ENCODE results near the gene PLPP6. TPM values are rescaled to one million over a fixed set of nuclear protein-coding genes. Genes with fewer than 3 reads are reported as not detected.

Gene PLPP6
- total and polyA plus RNA-seq, 2 of the 13 experiments (the other 11 are each of a cell fraction or from before 2014, with no cell fraction given), result 12.1 to 15.5 TPM

DNA sequence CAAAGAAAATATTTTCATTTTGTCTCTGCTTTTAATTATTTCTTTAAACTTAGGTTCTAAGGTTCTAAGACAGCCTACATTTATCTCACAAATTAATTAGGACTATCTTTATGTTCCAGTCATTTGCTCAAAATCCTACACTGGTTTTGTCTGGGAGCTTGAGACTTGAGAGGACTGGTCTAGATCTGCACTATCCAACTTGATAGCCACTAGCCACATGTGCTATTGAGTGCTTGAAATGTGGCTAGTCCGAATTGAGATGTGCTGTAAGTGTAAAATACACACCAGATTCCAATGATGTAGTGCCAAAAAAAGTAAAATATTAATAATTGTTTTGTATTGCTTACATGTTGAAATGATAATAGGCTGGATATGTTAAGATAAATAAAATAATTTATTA is 24.5 kb downstream of the PLPP6 start:
- 96% methylated on average over 1 of the region's 1 CpG for WGBS (ENCODE audit: low lambda C conversion rate)
- Histone ChIP-seq H4K20me1 (ENCODE audit: insufficient read depth, low read length) (peaks cover 4% of the 10 kb centered on the region; the same call in 1 of the 2 replicates), H3K4me3 (replicated peaks in 1 of 3; ENCODE audit: insufficient read depth in 1 of 3, low read depth in 2 of 3, low read length in 3 of 3) (no peak overlapping the region), H3K9ac (ENCODE audit: insufficient read depth, low read depth, low read length) (no peak overlapping the region), H3K36me3 (replicated peaks in 1 of 2; ENCODE audit: control insufficient read depth in 1 of 2, insufficient read depth in 2 of 2, low read length in 2 of 2) (peaks cover 6 to 48% of the 10 kb centered on the region in 2 experiments), H3K9me3 (ENCODE audit: low read length) (no peaks in the 10 kb centered on the region), H3K4me1 (ENCODE audit: insufficient read depth, low read length) (peaks cover 7% of the 10 kb centered on the region), H3K27me3 (ENCODE audit: control insufficient read depth in 1 of 2, insufficient read depth in 2 of 2, low read length in 2 of 2) (no peaks in the 10 kb centered on the region), H3K4me2 (ENCODE audit: low read depth, low read length) (no peak overlapping the region), H3K27ac (ENCODE audit: extremely low read length, insufficient read depth, low read length) (no peak overlapping the region), H3K79me2 (ENCODE audit: insufficient read depth, low read length) (peaks cover 12% of the 10 kb centered on the region), H2AFZ (ENCODE audit: low read length) (no peak overlapping the region)
- ATAC-seq, result no peak
- no TSS peak for BruUV-seq (replicated peaks)
- FAIRE-seq, result no peak
- in situ Hi-C loops (cut with HindIII; ENCODE audit: extremely low pct_ligation_motif_present, low pct_unique_long_range_greater_than_20kb) (no loop called here), intact Hi-C loops (cut with micrococcal nuclease; ENCODE audit: unreplicated experiment) (no loop called here)
- CTCF ChIA-PET (ENCODE audit: low intra/inter-chr PET ratio, low total read pairs), result no interaction called here
- POLR2A ChIA-PET, result no interaction called here
- no peak for DNase-seq (ENCODE audit: low spot score)
- TF ChIP-seq ATF7-NPFF (CRISPR knock-in tag; IDR thresholded peaks at IDR 0.05; ENCODE audit: low read depth) (no peak), ZNF878 (CRISPR knock-in tag; IDR thresholded peaks at IDR 0.05) (no peak), EHMT2 (IDR thresholded peaks at IDR 0.05; ENCODE audit: borderline replicate concordance, low read depth, low read length) (no peak), ATF3 (CRISPR knock-in tag; IDR thresholded peaks at IDR 0.05) (no peak), ZNF543 (CRISPR knock-in tag; IDR thresholded peaks at IDR 0.05) (no peak)
- TF ChIP-seq, protein P1, sequence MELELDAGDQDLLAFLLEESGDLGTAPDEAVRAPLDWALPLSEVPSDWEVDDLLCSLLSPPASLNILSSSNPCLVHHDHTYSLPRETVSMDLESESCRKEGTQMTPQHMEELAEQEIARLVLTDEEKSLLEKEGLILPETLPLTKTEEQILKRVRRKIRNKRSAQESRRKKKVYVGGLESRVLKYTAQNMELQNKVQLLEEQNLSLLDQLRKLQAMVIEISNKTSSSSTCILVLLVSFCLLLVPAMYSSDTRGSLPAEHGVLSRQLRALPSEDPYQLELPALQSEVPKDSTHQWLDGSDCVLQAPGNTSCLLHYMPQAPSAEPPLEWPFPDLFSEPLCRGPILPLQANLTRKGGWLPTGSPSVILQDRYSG (CRISPR knock-in tag; IDR thresholded peaks at IDR 0.05), result no peak

DNA sequence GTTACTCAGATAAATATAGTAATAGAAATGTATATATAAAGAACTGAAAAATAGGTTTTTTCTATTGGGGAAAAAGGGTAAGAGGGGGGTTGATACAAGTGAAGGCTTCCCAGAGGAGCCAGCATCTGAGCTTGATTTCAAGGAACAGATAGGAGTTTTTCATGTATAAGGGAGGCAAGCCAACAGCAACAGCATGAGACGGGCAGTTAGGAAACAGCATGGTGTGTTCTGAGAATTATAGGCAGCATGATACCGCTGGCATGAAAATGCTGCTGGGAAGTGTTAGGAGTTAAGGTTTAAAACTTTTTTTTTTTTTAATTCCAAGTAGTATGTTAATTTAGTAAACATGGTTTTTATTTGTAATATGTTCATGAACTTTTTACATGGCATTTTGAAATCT is 26.9 kb downstream of the PLPP6 start:
- no peak overlapping the region for H3K4me3 ChIP-seq (replicated peaks in 1 of 3; ENCODE audit: insufficient read depth in 1 of 3, low read depth in 2 of 3, low read length in 3 of 3)
- ChIA-PET POLR2A (no interaction called here), CTCF (ENCODE audit: low intra/inter-chr PET ratio, low total read pairs) (no interaction called here)
- peaks cover 11% of the 10 kb centered on the region for H3K79me2 ChIP-seq (ENCODE audit: insufficient read depth, low read length)
- H3K27ac ChIP-seq (ENCODE audit: extremely low read length, insufficient read depth, low read length), result no peak overlapping the region
- 0 out of 2 replicates have a peak, but pooled peaks cover 3% of the 10 kb centered on the region for H4K20me1 ChIP-seq (ENCODE audit: insufficient read depth, low read length)
- no peaks in the 10 kb centered on the region for H3K27me3 ChIP-seq (ENCODE audit: control insufficient read depth in 1 of 2, insufficient read depth in 2 of 2, low read length in 2 of 2)
- no peaks in the 10 kb centered on the region for H3K4me1 ChIP-seq (ENCODE audit: insufficient read depth, low read length)
- H3K9ac ChIP-seq (ENCODE audit: insufficient read depth, low read depth, low read length), result no peak overlapping the region
- no peak overlapping the region for H3K4me2 ChIP-seq (ENCODE audit: low read depth, low read length)
- intact Hi-C loops (cut with micrococcal nuclease; ENCODE audit: unreplicated experiment), result no loop called here
- no peak for DNase-seq (ENCODE audit: low spot score)
- WGBS (ENCODE audit: low lambda C conversion rate), result 96% methylated on average over 2 of the region's 2 CpGs
- H3K9me3 ChIP-seq (ENCODE audit: low read length), result no peaks in the 10 kb centered on the region
- no TSS peak for BruUV-seq (replicated peaks)
- in situ Hi-C loops (cut with HindIII; ENCODE audit: extremely low pct_ligation_motif_present, low pct_unique_long_range_greater_than_20kb), result no loop called here
- H2AFZ ChIP-seq (ENCODE audit: low read length), result no peak overlapping the region
- H3K36me3 ChIP-seq (replicated peaks in 1 of 2; ENCODE audit: control insufficient read depth in 1 of 2, insufficient read depth in 2 of 2, low read length in 2 of 2), result peaks cover 8 to 54% of the 10 kb centered on the region in 2 experiments
- no peak for ATAC-seq
- no peak for FAIRE-seq
- TF ChIP-seq HOMEZ (CRISPR knock-in tag; IDR thresholded peaks at IDR 0.05; ENCODE audit: low read depth) (no peak), ZNF878 (CRISPR knock-in tag; IDR thresholded peaks at IDR 0.05) (no peak), MTA3 (CRISPR knock-in tag; IDR thresholded peaks at IDR 0.05) (no peak), SRY (CRISPR knock-in tag; IDR thresholded peaks at IDR 0.05) (no peak), PAWR (CRISPR knock-in tag; IDR thresholded peaks at IDR 0.05; ENCODE audit: borderline replicate concordance) (no peak), SNRNP70 (IDR thresholded peaks at IDR 0.05; ENCODE audit: low read depth, low read length) (no peak), TBP (CRISPR knock-in tag; IDR thresholded peaks at IDR 0.05) (no peak), NR2C2 (CRISPR knock-in tag; IDR thresholded peaks at IDR 0.05; ENCODE audit: borderline replicate concordance) (no peak), KLF13 (CRISPR knock-in tag; IDR thresholded peaks at IDR 0.05) (no peak), MXD3 (CRISPR knock-in tag; IDR thresholded peaks at IDR 0.05) (no peak)
- TF ChIP-seq, protein P2, sequence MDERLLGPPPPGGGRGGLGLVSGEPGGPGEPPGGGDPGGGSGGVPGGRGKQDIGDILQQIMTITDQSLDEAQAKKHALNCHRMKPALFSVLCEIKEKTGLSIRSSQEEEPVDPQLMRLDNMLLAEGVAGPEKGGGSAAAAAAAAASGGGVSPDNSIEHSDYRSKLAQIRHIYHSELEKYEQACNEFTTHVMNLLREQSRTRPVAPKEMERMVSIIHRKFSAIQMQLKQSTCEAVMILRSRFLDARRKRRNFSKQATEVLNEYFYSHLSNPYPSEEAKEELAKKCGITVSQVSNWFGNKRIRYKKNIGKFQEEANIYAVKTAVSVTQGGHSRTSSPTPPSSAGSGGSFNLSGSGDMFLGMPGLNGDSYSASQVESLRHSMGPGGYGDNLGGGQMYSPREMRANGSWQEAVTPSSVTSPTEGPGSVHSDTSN (CRISPR knock-in tag; IDR thresholded peaks at IDR 0.05), result no peak

All from HepG2 (cell line).